Stromal cell of bone marrow (primary cell): ENCODE data around the gene YPEL1.
"Not testable (repeated sequence)": the region's sequence is repeated elsewhere in the genome, so short reads cannot be mapped to it uniquely, and the experiment has no call there.

Experiments
- DNase-seq: peaks from one replicate; pipeline ENCODE4 v3.0.0-alpha.2; 2012; ENCODE audit warnings: low read depth

YPEL1 gene

DNA sequence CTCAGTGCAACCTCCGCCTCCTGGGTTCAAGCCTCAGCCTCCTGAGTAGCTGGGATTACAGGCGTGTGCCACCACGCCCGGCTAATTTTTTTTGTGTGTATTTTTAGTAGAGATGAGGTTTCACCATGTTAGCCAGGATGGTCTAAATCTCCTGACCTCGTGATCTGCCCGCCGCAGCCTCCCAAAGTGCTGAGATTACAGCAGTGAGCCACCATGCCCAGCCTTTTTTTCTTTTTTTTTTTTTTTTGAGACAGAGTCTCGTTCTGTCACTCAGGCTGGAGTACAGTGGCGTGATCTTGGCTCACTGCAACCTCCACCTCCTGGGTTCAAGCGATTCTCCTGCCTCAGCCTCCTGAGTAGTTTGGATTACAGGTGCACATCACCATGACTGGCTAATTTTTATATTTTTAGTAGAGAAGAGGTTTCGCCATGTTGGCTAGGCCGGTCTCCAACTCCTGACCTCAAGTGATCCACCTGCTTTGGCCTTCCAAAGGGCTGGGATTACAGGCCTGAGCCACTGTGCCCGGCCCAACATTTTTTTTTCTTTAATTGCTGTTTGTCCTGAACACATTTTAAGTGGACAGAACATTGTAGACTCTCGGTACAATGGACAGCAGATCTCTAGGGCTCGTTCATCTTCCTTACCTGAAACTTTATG lies 14.3 kb downstream of the YPEL1 start:
- DNase-seq: not testable (repeated sequence)

DNA sequence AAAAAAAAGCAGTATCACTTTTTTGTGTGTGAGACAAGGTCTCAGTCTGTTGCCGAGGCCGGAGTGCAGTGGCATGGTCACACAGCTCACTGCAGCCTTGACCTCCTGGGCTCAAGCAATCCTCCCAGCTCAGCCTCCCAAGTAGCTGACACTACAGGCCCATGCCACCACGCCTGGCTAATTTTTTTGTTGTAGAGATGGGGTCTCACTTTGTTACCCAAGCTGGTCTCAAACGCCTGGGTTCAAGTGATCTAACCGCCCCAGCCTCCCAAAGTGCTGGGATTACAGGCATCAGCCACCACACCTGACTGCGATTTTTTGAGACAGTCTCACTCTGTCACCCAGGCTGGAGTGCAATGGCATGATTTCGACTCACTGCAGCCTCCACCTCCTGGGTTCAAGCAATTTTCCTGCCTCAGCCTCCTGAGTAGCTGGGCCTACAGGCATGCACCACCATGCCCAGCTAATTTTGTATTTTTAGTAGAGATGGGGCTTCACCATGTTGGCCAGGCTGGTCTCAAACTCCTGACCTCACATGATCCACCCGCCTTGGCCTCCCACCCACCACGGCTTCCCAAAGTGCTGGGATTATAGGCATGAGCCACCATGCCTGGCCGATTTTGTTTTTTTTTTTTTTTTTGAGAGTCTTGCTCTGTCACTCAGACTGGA lies 15.3 kb downstream of the YPEL1 start:
- DNase-seq: not testable (repeated sequence)

DNA sequence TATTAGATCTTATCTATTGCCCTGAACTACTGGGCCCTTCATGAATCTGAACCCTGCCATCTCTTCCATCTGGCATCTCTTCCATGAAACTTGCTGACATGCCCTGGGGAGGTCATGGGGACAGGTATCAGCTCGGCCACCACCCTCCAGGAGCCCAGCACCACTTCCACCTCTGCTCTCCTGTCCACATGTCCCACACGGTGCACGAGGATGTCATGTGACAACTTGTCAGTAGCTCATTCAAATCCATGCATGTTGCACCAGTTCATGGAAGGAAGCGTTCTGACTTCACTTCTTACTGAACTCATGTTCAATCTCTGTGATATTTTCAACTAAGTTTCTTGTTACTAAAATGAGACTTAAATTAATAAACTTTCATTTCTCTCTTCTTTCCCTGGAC lies 16.6 kb downstream of the YPEL1 start:
- DNase-seq: no peak

DNA sequence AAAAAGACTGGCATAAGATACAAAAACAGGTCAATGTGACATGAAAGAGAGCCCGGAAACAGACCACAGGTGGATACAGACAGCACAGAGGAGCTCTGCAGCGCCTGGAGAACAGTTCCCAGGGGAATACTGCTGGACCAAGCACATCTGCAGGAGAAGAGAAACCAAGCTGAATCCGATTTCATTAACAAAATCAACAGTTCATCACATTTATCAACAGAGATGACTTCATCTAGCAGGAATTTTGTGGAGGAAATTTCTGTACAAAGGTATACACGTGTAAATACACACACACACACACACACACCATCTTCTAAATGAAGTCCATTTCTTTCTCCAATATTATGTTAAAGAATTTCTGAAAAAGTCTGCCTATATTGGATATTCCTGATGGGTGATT lies 17.1 kb downstream of the YPEL1 start:
- DNase-seq: no peak

DNA sequence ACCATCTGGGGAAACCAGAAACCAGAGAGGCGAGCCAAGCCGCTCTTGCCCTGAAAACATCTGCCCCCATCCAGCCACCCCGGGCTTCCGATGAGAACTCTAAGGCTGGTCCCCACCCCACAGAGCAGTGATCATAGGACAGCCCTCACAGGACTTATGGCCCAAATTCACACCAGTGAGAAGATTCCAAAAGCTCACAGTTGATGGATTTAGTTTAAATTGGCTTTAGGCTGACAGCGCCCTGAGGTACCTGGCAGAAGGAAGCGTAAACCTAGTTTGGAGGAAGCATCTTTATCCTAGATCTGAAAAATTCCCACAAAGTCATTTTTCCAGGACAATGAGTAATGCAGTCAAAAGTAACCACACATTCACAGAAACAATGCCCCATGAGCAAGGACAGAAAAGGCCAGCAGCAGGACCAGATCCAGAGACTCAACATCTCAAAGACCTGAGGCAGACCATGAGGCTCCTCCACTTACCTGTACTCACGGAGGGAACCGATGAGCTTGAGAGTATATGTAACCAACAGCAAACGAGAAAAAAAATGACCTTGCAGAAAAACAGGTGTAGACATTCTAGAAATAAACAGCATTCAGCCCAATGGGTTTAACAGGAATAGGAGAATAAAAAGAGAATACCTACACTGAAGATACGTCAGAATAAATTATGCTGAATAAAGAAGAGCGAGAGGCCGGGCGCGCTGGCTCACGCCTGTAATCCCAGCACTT lies 19.0 kb downstream of the YPEL1 start:
- DNase-seq: not testable (repeated sequence)

DNA sequence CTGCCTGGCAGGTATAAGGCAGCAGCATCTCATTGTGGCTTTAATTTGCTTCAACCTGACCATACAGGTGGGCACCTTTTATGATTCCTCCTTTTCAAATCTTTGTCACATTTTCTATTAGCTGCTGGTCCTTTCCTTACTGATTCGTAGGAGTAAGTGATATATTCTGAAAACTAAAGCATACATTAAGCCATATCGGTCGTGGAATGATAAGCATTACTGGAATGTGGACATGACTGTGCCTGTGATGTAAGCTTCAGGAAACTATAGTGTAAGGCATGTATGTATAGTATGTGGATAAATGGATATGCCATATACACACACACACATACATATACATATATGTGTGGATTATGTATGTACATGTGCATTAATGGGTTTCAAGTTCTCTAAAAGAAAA lies 20.8 kb downstream of the YPEL1 start:
- DNase-seq: no peak

DNA sequence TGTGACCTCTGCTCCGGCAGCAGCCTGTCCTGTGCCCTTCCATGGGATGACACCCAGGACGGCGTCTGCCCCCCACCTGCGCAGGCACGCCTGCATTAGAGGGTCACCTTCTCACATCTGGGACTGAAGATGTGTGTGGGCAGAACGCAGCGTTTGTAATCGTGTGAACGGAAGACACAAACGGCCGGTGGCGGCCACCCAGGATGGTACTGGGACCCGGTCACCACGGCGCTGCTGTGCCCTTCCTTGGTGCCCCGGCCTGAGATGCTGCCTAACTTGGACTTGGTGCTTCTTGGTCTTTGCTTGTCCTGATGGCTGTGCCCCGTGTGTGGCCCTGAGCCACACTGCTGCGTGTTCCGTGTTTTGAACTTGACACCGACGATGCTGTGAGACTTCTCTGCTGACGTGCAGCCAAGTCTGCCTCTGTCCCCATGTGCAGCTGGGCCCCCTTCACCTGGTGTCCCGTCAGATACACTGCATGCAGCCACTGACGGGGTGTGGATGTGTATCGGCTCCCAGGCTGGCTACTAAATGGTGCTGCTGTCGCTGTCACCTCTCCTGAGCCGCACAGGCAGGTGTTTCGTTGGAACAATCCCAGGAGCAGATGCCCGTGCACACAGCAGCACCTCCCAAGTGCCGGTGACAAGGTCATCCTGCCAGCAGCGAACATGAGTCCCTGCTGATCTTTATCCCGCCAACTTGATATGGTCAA lies 21.4 kb downstream of the YPEL1 start:
- DNase-seq: no peak

DNA sequence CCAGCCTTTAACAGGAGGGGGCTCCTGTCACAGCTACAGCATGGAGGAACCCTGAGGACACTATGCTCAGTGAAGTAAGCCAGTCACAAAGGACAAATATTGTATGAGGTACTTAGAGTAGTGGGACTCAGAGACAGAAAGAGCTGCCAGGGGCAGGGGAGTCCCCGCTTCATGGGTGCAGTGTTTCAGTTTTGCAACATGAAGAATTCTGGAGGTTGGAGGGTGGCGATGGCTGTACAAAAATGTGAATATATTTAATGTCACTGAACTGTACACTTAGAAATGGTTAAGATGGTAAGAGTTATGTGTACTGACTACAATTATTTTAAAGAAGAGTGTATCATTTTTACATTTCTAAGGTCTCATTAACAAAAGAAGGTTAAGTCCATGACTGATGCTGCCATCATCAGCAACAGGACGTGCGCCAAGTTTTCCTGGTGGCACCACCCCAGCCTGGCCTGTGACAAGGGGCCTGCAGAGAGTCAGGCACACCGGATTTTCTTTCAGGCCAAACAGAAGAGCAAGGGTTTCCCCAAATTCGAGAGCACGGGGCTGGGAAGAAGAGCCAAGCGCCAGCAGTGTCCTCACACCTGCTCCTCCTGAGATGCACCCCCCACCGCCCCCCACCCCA lies 22.1 kb downstream of the YPEL1 start:
- no peak for DNase-seq

DNA sequence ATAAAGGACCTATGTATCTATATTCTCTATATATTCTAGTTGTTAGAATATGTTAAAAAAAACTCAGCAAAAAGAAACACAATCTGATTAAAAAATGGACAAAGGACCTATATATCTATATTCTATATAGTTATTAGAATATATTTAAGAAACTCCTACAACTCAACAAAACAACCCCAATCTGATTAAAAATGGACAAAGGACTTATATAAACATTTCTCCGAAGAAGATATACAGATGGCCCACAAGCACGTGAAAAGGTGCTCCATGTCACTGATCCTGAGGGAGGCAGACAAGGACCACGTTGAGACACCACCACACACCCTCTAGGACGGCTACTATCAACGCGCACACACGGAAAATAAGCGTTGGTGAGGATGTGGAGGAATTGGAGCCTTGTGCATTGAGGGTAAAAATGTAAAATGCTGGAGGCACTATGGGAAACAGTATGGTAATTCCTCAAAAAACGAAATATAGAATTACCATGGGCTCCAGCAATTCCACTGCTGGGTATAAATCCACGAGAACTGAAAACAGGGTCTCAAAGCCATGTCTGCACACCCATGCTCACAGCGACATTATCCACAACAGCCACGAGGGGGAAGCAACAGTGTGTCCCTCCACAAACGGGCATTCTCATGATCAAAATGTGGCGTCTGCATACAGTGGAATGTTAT lies 22.7 kb downstream of the YPEL1 start:
- peak; percentile 62 for DNase-seq

DNA sequence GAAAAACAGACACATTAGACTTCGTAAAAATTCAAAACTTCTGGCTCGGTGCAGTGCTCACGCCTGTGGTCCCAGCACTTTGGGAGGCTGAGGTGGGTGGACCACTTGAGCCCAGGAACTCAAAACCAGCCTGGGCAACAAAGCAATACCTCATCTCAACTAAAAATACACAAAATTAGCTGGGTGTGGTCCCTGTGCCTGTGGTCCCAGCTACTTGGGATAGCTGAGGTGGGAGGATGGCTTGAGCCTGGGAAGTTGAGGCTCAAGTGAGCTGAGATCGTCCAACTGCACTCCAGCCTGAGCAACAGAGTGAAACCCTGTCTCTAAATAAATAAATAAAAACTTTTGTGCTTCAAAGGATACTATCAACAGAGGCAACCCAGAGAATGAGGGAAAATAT lies 23.7 kb downstream of the YPEL1 start:
- no peak for DNase-seq

DNA sequence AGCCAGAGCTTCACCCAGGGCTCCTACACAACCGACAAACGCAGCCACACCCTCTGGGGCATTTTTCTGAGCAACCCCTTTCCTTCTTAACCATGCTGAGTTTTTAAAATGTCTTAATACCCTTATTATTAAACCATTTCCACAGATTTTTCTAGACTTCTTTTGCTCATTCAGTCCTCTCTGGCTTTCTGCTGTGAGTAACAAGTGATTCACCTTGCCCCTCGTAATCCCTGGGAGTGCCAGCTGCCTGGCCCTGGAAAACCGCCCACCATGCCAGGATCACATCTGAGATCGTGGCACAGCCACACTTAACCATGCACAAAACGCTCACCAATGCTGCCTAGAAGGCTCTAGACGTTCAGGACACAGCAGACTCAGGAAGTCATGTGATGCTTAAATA lies 25.4 kb downstream of the YPEL1 start:
- DNase-seq: no peak

DNA sequence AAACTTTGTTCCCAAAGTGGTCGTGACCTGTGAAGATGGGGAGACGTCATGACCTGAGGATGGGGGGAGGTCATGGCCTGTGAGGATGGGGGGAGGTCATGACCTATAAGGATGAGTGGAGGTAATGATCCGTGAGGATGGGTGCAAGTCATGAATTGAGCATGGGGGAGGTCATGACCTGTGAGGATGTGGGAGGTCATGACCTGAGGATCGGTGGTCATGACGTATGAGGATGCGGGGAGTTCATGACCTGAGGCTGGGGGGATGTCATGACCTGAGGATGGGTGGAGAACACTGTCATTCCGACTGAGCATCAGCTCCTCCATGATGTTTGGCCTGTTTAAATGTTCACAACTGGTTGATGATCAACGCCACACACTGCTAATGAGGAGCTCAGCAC lies 25.9 kb downstream of the YPEL1 start:
- no peak for DNase-seq

DNA sequence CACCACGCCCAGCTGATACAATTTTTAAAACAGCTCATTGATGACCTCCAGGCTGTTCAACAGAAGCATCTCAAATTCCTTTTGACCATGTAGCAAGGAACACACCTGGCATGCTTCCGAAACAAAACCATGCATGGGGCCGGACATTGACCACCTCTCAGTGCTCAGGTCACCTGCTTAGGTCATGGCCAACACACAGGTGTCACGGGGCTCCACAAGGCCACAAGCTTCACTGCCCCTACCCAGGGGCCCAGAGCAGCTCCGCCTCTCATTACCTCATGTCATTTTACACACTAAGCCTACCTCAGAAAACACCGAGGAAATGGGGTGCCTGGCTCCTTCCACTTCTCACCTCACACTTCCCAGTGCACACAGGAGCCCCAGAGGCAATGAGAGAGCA lies 26.6 kb downstream of the YPEL1 start:
- DNase-seq: no peak

DNA sequence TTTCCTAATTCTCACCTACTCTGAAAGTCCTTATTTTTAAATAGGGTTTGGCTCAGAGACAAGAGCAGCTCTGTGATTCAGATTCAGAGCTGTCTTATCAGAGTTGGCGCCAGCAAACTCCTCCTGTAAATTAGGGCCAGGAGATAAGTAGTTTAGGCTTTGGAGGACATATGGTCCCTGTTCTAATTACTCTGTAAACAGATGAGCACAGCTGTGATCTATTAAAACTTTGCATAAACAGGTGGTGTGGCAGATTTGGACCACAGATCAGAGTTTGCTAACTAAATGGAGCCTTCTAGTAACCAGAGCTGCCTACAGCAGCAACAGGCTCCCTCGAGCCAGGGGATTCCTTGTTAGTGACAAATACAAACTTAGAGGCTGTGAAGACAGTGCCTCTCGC lies 27.9 kb downstream of the YPEL1 start:
- no peak for DNase-seq

DNA sequence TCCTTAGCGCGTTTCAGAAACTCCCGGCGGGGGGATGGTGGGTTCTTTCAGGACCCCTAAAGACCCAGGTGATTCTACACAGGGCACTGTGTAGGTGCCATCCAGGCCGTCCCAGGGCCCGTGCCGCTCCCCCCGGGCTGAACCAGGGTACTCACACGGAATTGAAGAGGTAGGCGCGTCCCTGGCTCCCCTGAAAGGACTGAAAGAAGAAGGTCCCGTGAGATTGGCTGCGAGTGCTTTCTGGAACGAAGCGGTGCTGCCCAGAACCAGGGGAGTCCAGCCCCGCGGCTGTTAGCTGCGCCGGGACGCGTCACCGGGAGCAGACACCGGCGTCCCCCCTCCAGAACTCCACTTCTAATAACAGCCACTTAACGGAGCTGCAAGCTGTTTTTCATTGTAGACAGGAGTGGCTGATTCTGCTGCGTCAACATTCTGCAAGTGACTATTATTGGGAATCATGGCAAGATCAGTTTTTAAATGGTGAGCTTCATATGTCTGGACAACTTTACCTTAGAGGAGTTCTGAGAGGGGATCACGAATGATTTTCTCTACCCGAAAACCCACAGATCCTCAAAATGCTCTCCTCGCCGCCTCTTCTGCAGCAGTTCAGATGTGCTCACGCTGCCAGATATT lies 31.8 kb downstream of the YPEL1 start:
- no peak for DNase-seq

DNA sequence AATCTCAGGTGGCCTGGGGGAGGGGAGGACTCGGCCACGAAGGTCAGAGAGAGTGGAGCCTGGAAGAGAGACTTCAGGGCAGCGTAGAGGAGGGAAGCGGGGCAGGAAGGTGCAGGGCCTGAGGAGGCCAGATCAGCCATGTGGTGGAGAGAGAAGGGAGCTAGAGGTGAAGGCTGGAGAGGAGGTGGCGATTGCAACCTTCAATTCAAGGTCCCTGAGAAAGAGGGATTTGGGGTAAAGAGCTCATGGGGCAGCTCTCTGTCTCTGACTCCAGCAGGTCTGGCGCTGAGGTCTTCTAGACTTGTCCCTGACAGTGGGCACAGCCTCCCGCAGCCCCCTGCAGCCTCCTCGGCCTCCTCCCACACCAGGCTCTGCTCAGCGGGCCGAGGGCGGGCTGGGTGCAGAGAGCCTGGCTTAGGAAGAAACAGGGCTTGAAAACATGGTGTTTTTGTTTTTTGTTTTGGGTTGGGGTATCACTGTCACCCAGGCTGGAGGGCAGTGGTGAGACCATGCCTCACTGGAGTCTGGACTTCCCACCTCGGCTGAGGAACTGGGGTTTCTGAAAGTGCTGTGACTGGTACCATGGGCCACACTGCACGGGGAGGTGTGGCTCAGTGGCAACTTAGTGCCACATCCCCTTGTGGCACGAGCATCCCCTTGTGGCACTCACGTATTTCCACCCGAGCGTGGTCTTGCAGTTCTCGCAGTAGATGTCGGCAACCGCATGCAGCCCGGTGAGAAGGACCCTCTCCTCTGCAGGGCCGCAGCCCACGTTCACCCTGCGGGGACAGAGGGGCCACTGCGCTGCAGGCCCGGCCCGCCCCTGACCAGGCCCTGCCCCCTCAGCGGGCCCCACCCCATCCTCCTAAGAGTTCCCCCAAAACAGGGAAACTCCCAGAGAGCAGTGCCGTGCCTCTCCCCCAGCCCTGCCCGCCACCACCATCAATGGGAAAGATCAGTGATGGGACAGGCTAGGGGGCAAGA lies 32.6 kb downstream of the YPEL1 start:
- no peak for DNase-seq

DNA sequence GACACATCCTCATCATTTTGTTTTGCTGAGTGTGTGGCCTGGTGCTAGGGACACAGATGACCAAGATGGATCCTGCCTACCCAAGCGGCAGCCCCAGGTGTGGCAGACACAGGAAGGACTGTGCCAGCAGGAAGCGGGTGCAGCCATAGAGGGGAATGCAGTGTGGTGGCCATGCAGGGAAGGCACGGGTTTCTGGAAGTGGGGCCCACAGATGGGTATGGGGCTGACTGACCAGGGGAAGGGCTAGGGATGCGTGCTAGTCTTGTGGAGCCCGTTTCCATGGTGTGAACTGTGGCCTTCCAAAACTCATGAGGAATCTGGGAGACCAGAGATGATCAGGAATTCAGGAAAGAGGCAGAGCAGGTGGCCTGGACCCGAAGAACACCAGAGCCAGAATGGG lies 33.5 kb downstream of the YPEL1 start:
- DNase-seq: no peak

DNA sequence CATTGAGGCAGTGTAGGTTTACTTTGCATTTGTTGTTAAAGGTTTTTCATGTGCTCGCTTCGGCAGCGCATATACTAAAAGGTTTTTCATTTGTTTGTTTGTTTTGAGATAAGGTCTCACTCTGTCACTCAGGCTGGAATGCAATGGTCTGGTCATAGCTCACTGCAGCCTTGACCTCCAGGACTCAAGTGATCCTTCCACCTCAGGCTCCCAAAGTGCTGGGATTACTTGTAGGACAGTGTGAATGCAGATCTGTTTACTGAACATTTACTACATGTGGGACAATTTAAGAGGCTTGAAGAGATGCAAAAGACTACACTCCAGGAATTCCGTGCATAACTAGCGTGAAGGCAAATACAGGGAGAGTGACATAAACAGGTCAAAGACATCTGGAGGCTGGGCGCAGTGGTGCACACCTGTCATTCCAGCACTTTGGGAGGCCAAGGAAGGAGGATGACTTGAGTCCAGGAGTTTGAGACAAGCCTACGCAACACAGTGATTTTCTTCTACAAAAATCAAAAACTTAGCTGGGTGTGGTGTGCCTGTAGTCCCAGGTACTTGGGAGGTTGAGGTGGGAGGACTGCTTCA lies 34.1 kb downstream of the YPEL1 start:
- no peak for DNase-seq

DNA sequence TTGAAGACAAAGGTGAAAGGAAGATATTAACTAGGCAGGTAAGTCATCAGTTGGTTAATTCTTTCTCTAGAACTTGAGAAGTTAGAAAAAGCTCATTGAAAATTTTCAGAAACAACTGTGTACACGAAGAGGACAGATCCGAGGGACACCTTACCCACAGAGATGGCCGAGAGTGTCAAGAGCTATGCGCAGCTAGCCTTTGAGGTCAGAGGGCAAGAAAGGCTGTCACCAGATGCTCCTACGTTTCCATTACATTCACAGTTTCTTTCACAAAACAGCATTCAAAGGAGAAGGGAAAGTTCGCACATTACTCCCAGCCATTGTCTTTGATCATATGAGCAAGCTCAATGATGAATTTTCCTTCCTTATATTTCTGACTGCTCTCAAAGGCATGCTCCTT lies 34.8 kb downstream of the YPEL1 start:
- DNase-seq: no peak

DNA sequence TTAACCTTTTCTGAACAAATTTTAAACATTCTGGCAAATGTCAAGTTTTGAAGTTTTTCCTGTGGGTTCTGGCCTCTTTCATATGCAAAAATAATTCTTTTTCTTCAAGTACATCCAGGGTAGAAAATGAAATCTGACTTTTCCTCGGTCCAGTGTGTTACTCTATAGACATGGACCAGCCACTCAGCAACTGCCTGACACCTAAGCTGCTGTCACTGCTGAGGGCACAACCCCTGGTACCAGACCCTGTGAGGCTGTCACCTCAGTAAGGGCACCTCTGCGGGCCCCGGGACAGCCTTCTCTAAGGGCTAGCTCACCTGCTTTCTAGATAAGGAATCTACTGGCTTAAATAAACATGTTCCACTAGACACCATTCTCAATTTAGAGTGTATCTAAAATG lies 36.0 kb downstream of the YPEL1 start:
- no peak for DNase-seq
